DMS53 (cell line): Measurements from ENCODE around the gene SLC4A3.

Experiments used
- DNase-seq: peaks from one replicate; lab custom pipeline; 2025; lab: John Stamatoyannopoulos, UW

SLC4A3 gene

GRCh38 chr2:219631904-219632759, 4.7 kb downstream of the SLC4A3 start:
- no peak for DNase-seq

- DNase-seq, result no peak
Observed at GRCh38 chr2:219632760-219633105, 5.3 kb downstream of the SLC4A3 start.

- no peak for DNase-seq
Observed at GRCh38 chr2:219633276-219634065, 6.0 kb downstream of the SLC4A3 start.

GRCh38 chr2:219634171-219634940, 6.9 kb downstream of the SLC4A3 start:
- DNase-seq, result no peak

- DNase-seq, result no peak
Observed at GRCh38 chr2:219634951-219635751, 7.7 kb downstream of the SLC4A3 start.

DNA sequence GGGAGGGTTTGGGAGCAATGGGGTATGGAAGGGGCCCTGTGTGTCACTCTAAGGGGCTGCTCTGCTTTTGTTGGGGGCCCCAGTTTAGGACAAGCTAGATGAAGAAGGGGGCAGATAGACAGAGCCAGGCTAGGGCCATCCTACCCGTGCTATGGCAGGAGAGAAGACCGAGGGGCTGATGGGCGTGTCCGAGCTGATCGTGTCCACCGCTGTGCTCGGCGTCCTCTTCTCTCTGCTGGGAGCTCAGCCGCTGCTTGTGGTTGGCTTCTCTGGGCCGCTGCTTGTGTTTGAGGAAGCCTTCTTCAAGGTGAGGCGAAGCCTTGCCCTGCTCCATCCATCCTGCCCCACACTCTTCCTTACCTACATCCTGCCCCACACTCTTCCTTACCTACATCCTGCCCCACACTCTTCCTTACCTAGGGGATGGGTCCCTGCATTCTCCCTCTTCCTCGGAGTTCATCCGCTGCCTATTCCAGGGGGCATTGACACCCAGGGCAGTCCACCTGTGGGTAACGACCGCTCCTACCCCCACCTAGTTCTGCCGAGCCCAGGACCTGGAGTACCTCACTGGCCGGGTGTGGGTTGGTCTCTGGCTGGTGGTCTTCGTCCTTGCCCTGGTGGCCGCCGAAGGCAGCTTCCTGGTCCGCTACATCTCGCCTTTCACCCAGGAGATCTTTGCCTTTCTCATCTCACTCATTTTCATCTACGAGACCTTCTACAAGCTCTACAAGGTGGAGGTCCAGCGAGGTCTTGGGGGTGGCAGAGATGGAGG, 8.9 kb downstream of the SLC4A3 start:
- no peak for DNase-seq

DNA sequence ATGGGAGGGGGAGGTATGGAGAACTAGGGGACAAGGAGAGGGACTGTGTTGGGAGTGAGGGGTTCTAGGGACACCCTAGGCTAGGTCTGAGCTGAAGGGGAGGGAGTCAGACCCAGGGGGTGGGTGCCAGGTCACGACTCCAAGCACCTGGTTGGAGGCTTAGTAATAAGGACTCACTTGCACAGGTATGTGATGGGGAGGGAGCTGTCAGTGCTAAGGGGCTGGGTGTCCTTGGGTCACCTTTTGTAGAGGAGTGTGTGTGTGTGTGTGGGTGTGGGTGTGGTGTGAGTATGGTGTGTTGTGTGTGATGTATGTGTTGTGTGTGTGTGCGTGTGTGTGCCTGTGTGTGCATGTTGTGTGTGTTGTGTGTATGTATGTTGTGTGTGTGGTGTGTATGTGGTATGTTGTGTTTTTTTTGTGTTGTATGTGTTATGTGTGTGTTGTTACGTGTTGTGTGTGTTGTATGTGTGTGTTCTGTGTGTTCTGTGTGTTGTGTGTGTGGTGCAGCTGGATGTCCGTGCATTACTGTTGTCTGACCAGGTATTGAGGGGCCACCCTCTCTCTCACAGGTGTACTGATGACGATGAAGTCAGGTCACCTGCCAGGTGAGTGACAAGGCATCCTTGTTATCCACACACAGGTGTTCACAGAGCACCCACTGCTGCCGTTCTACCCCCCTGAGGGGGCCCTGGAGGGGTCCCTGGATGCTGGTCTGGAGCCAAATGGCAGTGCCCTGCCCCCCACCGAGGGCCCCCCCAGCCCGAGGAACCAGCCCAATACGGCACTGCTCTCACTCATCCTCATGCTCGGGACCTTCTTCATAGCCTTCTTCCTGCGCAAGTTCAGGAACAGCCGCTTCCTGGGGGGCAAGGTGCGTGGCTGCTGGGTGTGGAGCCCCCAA, 9.8 kb downstream of the SLC4A3 start:
- DNase-seq, result no peak

- no peak for DNase-seq
Observed at GRCh38 chr2:219637842-219638185, 10.4 kb downstream of the SLC4A3 start.

DNA sequence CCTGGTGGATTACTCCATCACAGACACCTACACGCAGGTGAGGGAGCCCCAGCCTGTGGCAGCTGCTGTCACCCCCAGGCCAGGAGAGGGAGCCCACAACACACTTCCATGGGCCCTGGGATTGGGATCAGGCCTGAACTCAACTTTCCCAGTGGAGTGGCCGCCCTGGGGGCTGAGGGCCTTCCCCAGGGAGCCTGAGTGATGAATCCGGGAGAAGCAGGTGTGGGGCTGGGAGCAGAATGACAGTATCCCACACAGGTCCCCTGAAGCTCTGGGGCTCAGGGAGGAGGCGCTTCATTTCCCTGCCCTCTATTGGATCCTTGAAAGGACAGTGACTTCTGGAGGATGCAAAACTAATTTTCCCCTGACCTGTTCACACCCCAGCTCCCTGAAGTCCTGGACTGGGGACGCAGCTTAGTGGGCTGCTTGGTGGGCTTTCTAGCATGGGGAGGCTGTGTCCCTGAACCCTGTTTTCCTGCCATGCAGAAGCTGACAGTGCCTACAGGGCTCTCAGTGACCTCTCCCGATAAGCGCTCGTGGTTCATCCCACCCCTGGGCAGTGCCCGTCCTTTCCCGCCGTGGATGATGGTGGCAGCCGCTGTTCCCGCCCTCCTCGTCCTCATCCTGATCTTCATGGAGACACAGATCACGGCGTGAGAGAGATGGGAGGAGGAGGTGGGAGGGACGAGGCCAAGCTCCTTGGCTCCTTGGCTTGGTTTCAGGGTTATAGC, 11.0 kb downstream of the SLC4A3 start:
- no peak for DNase-seq

GRCh38 chr2:219638948-219639755, 11.7 kb downstream of the SLC4A3 start:
- DNase-seq, result no peak

DNA sequence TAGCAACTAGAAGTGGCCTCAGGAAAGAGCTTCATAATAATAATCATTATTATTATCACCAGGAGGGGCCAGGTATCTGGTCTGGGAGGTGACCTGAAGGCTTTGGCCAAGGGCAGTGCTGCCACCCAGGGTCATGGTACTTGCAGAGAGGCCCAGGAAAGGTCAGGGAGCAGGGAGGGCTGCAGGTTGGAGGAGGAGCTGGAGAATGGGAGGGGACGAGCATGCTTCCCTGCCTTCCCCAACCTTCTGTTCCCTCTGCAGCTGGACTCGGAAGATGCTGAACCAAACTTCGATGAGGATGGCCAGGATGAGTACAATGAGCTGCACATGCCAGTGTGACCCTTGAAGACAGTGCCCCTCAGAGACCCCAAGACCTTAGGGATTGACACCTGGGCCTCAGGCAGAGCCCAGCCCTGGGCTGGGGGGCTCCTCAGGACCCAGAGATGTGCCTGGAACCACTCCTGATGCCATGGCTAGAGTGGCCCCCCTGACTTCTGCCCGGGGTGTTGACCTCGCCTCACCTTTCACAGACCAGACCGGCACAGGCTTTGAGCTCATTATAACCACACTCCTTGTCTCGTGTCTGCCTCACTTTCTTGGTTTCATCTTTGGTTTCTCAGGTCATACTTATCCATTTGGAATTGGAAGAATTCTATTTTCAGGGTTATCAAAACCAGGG, 14.1 kb downstream of the SLC4A3 start:
- DNase-seq, result no peak

GRCh38 chr2:219642069-219642454, 14.6 kb downstream of the SLC4A3 start:
- DNase-seq, result no peak

- peak; percentile 95 for DNase-seq
Observed at GRCh38 chr2:219642465-219643083, 15.1 kb downstream of the SLC4A3 start.

DNA sequence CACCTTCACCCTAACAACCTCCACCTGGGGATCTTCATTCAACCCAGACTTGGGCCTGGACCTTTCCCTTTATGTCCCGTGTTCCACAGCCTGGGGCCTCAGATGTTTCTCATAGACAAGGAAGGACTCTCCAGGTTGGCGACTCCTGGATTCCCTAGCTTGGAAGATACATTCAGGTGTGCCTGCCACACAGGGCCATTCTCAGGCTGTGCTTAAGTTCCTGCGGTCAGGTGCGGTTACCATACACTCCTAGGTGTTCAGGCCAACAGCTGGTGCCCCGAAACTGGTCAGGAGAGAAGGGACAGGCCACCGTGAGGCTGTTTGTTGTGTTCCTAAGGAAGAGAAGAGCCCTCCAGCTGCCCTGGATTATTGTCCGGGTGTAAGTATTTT, 15.6 kb downstream of the SLC4A3 start:
- no peak for DNase-seq

- peak; percentile 4 for DNase-seq
Observed at GRCh38 chr2:219643788-219644398, 16.5 kb downstream of the SLC4A3 start.

DNA sequence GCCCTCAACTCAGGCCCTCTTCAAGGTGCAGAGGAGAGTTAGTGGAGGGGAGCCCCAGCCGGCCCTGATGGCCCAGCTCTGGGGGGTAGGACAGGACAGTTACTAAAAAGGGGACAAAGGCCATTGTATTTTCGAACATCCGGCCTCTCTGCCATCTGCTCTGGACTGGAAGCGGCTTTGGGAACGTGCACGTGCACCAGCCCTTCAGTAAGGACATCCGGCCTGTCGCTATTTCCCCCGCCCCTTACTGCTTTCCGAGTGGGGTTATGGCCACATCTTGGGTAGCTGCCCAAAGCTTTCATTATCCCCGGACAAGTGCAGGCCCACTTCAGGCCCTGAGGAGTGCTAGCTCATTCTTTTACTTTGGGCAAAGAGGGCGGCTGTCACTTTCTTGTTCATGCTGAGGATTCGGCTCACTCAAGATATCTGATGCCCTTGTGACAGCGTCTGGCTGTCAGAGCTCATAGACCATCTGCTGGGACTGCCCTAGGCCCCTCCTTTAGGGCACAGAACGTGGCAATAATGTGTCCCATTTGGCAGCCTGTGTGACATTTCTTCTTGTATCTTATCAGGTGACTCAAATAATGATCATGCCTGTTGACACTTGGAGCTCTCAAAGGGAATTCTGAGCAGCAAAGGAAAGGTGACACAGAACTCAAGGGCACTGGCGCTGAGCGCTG, 17.5 kb downstream of the SLC4A3 start:
- DNase-seq, result no peak
